Activated naive CD4-positive, alpha-beta T cell treated with anti-CD3 and anti-CD28 coated beads for 36 hours (primary cell): ENCODE data around the gene SEPTIN1. TPM values are rescaled to one million over a fixed set of nuclear protein-coding genes. Genes with fewer than 3 reads are reported as not detected.

Experiments
- CTCF ChIA-PET: fragments of 350-600 bp; sonication (Branson Sonifier 250); formaldehyde crosslinking; loops from one replicate; lab custom pipeline; 2021; ENCODE audit warnings: antibody characterized with exemption; lab: Charles Lee
- DNase-seq: peaks from one replicate; pipeline ENCODE4 v3.0.0-alpha.2; 2020
- H3K27ac Mint-ChIP-seq: one replicate; pipeline ENCODE4 v1.8.0; 2021; ENCODE audit warnings: mild to moderate bottlenecking, mixed read lengths
- H3K27me3 Mint-ChIP-seq: one replicate; pipeline ENCODE4 v1.8.0; 2021; ENCODE audit warnings: low read depth, mixed read lengths
- H3K36me3 Mint-ChIP-seq: one replicate; pipeline ENCODE4 v1.8.0; 2021; ENCODE audit warnings: low read depth, mixed read lengths
- H3K4me1 Mint-ChIP-seq: one replicate; pipeline ENCODE4 v1.8.0; 2021; ENCODE audit warnings: low read depth, mixed read lengths
- H3K4me3 Mint-ChIP-seq: one replicate; pipeline ENCODE4 v1.8.0; 2021; ENCODE audit warnings: mild to moderate bottlenecking, moderate library complexity, mixed read lengths
- H3K9me3 Mint-ChIP-seq: one replicate; pipeline ENCODE4 v1.8.0; 2021; ENCODE audit warnings: mixed read lengths
- intact Hi-C: fragments of 100-400 bp; cut with micrococcal nuclease; formaldehyde crosslinking; loops from one replicate; pipeline ENCODE4 v1.15.1; 2023
- total RNA-seq, 2 experiments: library from RNA; stranded (reverse); gene quantifications; one replicate each; pipeline ENCODE4 v1.2.3, GENCODE V29; 2021

The SEPTIN1 gene
- total RNA-seq, 2 experiments from 2014 or later = 133 to 134 TPM

- Mint-ChIP-seq H3K27ac (no peak overlapping the region), H3K27me3 (no peaks in the 10 kb centered on the region), H3K4me3 (no peak overlapping the region), H3K36me3 (peaks cover 13% of the 10 kb centered on the region), H3K4me1 (peaks cover 16% of the 10 kb centered on the region), H3K9me3 (no peaks in the 10 kb centered on the region)
- intact Hi-C loops = no loop called here
- no peak for DNase-seq
- CTCF ChIA-PET = no interaction called here
Measured at GRCh38 chr16:30359871-30360170, 22.5 kb downstream of the SEPTIN1 start.

DNA sequence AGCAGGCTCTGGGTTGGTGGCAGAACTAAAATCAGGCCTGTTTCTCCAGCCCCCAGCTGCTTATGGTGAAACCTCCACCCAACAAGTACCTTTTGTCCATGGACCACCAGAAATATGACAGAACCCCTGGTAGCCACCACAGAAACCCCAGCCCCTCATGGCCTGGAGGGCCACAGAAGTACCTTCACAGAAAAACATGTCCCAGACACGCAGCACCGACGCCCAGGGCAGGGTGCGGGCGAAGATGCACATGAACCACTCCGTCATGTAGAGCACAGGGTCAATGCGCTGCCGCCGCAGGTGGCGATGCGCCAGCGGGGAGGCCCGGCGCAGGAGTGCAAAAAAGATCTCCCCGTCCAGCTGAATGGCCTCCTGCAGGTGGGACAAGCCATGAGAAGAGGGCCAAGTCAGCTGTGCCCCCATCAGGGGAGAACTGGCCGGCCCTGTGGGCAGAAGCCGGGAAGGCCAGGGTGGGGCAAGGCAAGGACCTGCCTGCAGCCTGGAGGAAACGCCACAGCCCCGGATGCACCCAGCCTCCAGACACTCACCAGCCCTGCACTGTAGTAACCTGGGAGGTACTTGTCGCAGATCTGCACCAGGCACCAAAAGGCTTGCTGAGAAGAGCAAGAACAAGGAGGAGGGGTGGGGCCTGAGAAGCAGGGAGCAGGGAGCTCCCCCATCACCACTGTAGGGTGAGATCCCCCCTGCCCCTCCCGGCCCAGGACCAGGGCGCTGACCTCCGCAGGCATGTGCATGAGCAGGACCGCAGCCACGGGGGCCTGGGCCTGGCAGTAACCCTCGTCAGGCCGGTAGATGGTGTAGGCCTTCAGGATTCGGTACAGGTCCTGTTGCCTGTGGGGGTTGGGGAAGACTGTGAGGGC is 23.1 kb downstream of the SEPTIN1 start:
- no peaks in the 10 kb centered on the region for H3K27me3 Mint-ChIP-seq
- no peak for DNase-seq
- H3K4me1 Mint-ChIP-seq = peaks cover 20% of the 10 kb centered on the region
- H3K27ac Mint-ChIP-seq = peak overlapping the region; percentile 61
- peaks cover 16% of the 10 kb centered on the region for H3K36me3 Mint-ChIP-seq
- intact Hi-C loops = no loop called here
- CTCF ChIA-PET = interaction anchor here (1.9 kb wide), 1 partner anchor 8 kb away, joined by 7 read pairs; no protein-coding TSS in a partner anchor
- H3K9me3 Mint-ChIP-seq = no peaks in the 10 kb centered on the region
- H3K4me3 Mint-ChIP-seq = no peak overlapping the region

DNA sequence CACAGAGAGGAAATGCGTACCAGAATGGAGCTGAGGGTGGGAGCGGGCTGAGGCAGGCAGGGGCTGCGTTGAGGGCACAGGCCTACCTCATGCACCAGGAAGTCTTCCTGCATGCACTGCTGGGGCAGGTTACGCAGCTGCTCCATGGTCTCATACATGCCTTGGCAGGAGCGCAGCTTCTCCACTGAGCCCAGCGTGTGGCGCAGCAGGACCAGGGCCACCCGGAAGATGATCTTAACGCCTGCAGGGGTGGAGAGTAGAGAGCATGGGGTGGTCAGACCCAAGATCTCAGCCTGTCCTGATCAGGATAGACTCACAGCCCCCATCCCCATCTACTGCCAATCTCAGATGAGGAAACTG is 23.8 kb downstream of the SEPTIN1 start:
- intact Hi-C loops = no loop called here
- H3K27ac Mint-ChIP-seq = no peak overlapping the region
- H3K4me1 Mint-ChIP-seq = peaks cover 26% of the 10 kb centered on the region
- DNase-seq = no peak
- no peaks in the 10 kb centered on the region for H3K9me3 Mint-ChIP-seq
- H3K27me3 Mint-ChIP-seq = no peaks in the 10 kb centered on the region
- H3K4me3 Mint-ChIP-seq = no peak overlapping the region
- CTCF ChIA-PET = interaction anchor here (1.9 kb wide), 1 partner anchor 9 kb away, joined by 7 read pairs; no protein-coding TSS in a partner anchor
- H3K36me3 Mint-ChIP-seq = peaks cover 17% of the 10 kb centered on the region

DNA sequence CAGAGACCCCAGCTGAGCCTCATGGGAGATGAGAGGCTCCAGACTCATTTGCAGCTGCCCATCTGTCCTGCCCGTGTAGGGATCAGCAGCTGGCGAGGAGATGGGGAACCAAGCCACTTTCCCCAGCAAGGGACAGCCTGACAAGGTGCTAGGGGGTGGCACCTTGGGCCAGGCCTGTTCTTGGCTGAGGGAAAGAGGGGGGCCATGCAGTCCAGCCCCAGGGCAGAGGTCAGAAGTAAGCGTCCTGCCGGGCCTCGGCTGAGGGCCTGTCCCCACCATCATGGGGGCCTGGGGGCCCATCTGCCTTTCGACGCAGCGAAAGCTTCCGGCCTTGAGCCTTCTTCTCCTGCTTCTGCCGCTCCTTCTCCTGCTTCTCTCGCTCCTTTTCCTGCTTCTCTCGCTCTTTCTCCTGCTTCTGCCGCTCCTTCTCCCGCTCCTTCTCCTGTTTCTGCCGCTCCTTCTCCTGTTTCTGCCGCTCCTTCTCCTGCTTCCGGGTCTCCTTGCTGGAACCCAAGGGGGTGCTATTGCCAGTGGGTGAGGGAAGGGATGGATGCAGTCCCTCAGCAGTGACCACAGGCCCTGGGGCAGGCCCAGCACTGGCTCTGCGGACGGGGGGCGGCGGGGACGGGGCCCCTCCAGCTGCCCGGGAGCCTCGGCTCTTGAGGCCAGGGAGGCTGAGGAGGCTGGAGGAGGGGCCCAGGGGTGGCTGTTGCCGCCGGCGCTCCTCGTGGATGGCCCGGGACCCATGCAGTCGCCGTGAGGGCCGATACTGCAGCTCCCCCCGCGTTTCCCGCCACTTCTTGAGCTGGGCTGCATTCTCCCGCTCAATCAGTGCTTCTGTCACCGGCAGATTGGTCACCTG is 24.4 kb downstream of the SEPTIN1 start:
- DNase-seq = no peak
- CTCF ChIA-PET = interaction anchor here (1.9 kb wide), 1 partner anchor 9 kb away, joined by 7 read pairs; no protein-coding TSS in a partner anchor
- H3K36me3 Mint-ChIP-seq = peaks cover 20% of the 10 kb centered on the region

GRCh38 chr16:30357085-30357714 is 25.2 kb downstream of the SEPTIN1 start:
- H3K4me3 Mint-ChIP-seq = no peak overlapping the region
- H3K36me3 Mint-ChIP-seq = peaks cover 20% of the 10 kb centered on the region
- H3K4me1 Mint-ChIP-seq = peaks cover 35% of the 10 kb centered on the region
- DNase-seq = no peak
- H3K27ac Mint-ChIP-seq = peak overlapping the region; percentile 66
- CTCF ChIA-PET = interaction anchor here (0.9 to 1.9 kb wide), 2 partner anchors 10 to 52 kb away, joined by 3 to 7 read pairs; no protein-coding TSS in a partner anchor
- H3K27me3 Mint-ChIP-seq = no peaks in the 10 kb centered on the region
- intact Hi-C loops = no loop called here
- no peaks in the 10 kb centered on the region for H3K9me3 Mint-ChIP-seq

More for the DNA sequence above, 24.4 kb downstream of the SEPTIN1 start:
- intact Hi-C loops = no loop called here
- H3K4me1 Mint-ChIP-seq = peaks cover 31% of the 10 kb centered on the region
- peak overlapping the region; percentile 66 for H3K27ac Mint-ChIP-seq
- H3K27me3 Mint-ChIP-seq = no peaks in the 10 kb centered on the region
- no peaks in the 10 kb centered on the region for H3K9me3 Mint-ChIP-seq
- no peak overlapping the region for H3K4me3 Mint-ChIP-seq

DNA sequence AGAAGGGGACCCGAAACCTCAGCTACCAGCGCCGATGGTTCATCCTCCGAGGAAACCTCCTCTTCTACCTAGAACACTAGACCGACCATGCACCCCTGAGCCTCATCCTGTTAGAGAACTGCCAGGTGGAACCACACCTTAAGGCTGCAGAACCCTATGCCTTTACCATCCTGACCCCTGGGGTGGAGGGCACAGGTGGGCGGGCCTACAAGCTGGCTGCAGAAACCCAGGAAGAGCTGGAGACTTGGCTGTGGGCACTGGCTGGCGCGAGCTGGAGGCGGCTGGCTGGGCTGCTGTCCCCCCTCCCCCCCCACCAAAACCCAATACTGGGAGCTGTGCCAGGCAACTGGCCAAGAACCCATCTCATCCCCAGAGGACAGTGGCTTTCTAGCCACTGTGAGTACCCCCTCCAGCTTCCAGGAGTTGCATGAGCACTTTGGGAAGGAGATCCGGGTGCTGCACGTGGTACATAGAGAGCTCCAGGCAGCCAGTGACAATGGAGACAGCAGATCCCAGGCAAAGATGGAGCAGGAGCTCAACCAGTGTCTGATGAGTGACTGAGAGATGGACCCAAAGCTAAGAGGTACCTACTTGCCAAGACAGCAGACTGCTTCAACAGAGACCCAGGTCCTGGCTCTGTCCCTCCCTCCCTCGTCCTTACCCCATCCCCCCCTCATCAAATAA is 25.8 kb downstream of the SEPTIN1 start:
- DNase-seq = no peak
- no peaks in the 10 kb centered on the region for H3K9me3 Mint-ChIP-seq
- H3K4me3 Mint-ChIP-seq = peak overlapping the region; percentile 94
- intact Hi-C loops = no loop called here
- peaks cover 22% of the 10 kb centered on the region for H3K36me3 Mint-ChIP-seq
- H3K4me1 Mint-ChIP-seq = peaks cover 36% of the 10 kb centered on the region
- H3K27ac Mint-ChIP-seq = peak overlapping the region; percentile 96
- no peaks in the 10 kb centered on the region for H3K27me3 Mint-ChIP-seq
- CTCF ChIA-PET = interaction anchor here (0.9 kb wide), 1 partner anchor 53 kb away, joined by 3 read pairs; no protein-coding TSS in a partner anchor

- Mint-ChIP-seq H3K4me3 (peak overlapping the region; percentile 94), H3K9me3 (no peaks in the 10 kb centered on the region), H3K4me1 (peaks cover 41% of the 10 kb centered on the region), H3K27ac (peak overlapping the region; percentile 96), H3K27me3 (no peaks in the 10 kb centered on the region), H3K36me3 (peaks cover 25% of the 10 kb centered on the region)
- intact Hi-C loops = loop anchor here (1.0 to 2.0 kb wide), 3 partner anchors 14 to 23 kb away; partner anchors contain the start of gene TBC1D10B
- CTCF ChIA-PET = no interaction called here
- DNase-seq = no peak
Measured at GRCh38 chr16:30355954-30356308, 26.4 kb downstream of the SEPTIN1 start.

- intact Hi-C loops = loop anchor here (1.0 to 2.0 kb wide), 3 partner anchors 15 to 23 kb away; partner anchors contain the start of gene TBC1D10B
- peak; percentile 97 for DNase-seq
- H3K27ac Mint-ChIP-seq = peak within 1 kb of the TSS; percentile 96
- no peaks in the 10 kb centered on the region for H3K9me3 Mint-ChIP-seq
- no peaks in the 10 kb centered on the region for H3K27me3 Mint-ChIP-seq
- peaks cover 27% of the 10 kb centered on the region for H3K36me3 Mint-ChIP-seq
- H3K4me1 Mint-ChIP-seq = peaks cover 47% of the 10 kb centered on the region
- H3K4me3 Mint-ChIP-seq = peak within 1 kb of the TSS; percentile 94
- CTCF ChIA-PET = interaction anchor here (0.8 to 1.5 kb wide), 3 partner anchors 27 to 274 kb away, joined by 3 to 5 read pairs (median 3); partner anchors contain the start of gene SEPTIN1
Measured at GRCh38 chr16:30355144-30355953, 27.0 kb downstream of the SEPTIN1 start, which contains the start of gene CD2BP2. Gene CD2BP2, minus strand, starts transcription at chr16:30355308. Its CDS starts 627 bp downstream, at chr16:30354681.

- Mint-ChIP-seq H3K9me3 (no peaks in the 10 kb centered on the region), H3K27ac (peak overlapping the region; percentile 96), H3K4me1 (peaks cover 53% of the 10 kb centered on the region), H3K36me3 (peaks cover 30% of the 10 kb centered on the region), H3K4me3 (peak overlapping the region; percentile 94), H3K27me3 (no peaks in the 10 kb centered on the region)
- intact Hi-C loops = loop anchor here (1.0 to 2.0 kb wide), 3 partner anchors 16 to 24 kb away; partner anchors contain the start of gene TBC1D10B
- CTCF ChIA-PET = interaction anchor here (0.8 to 1.5 kb wide), 3 partner anchors 28 to 274 kb away, joined by 3 to 5 read pairs (median 3); partner anchors contain the start of gene SEPTIN1
- no peak for DNase-seq
Measured at GRCh38 chr16:30354423-30355143, 27.8 kb downstream of the SEPTIN1 start.

GRCh38 chr16:30353438-30354129 is 28.8 kb downstream of the SEPTIN1 start:
- Mint-ChIP-seq H3K9me3 (no peaks in the 10 kb centered on the region), H3K4me1 (peaks cover 53% of the 10 kb centered on the region), H3K4me3 (peak overlapping the region; percentile 94), H3K27me3 (no peaks in the 10 kb centered on the region), H3K27ac (peak overlapping the region; percentile 96), H3K36me3 (peaks cover 25% of the 10 kb centered on the region)
- no peak for DNase-seq
- intact Hi-C loops = loop anchor here (2.0 kb wide), 1 partner anchor 25 kb away; no protein-coding TSS in a partner anchor
- CTCF ChIA-PET = interaction anchor here (1.3 to 1.5 kb wide), 2 partner anchors 29 to 56 kb away, joined by 3 to 5 read pairs; partner anchors contain the start of gene SEPTIN1
